ENCODE measurements around the gene ARID2. TPM values are rescaled to one million over a fixed set of nuclear protein-coding genes. Genes with fewer than 3 reads are reported as not detected.
A peak's percentile ranks its signal among the peaks of the same experiment; 100 is the strongest.

Gene ARID2
- total RNA-seq, 3 donors from 2014 or later: 28.9 to 46.4 (median 43.3) TPM

GRCh38 chr12:45721369-45721768 lies 8.1 kb upstream of the ARID2 start:
- no peak for TF ChIP-seq CTCF (IDR thresholded peaks at IDR 0.05)
- DNase-seq: no peak
- no peaks in the 10 kb centered on the region for H3K36me3 ChIP-seq (ENCODE audit: low read depth)
- ATAC-seq: no peak
- H3K4me1 ChIP-seq (ENCODE audit: low read depth): no peaks in the 10 kb centered on the region
- H3K9me3 ChIP-seq: no peaks in the 10 kb centered on the region
- no peak overlapping the region for H3K4me3 ChIP-seq
- intact Hi-C loops (cut with DNase I, micrococcal nuclease): loop anchor here in 1 of 2 donors (10.0 kb wide), 1 partner anchor 177 kb away; no protein-coding TSS in a partner anchor

GRCh38 chr12:45721954-45722353 lies 7.6 kb upstream of the ARID2 start:
- Histone ChIP-seq H3K36me3 (ENCODE audit: low read depth) (no peaks in the 10 kb centered on the region), H3K4me1 (ENCODE audit: low read depth) (no peaks in the 10 kb centered on the region), H3K4me3 (no peak overlapping the region), H3K9me3 (no peaks in the 10 kb centered on the region)
- intact Hi-C loops (cut with DNase I, micrococcal nuclease): loop anchor here in 1 of 2 donors (10.0 kb wide), 1 partner anchor 177 kb away; no protein-coding TSS in a partner anchor
- DNase-seq (no peak), ATAC-seq (no peak)
- no peak for TF ChIP-seq CTCF (IDR thresholded peaks at IDR 0.05)

GRCh38 chr12:45725631-45726602 lies 3.6 kb upstream of the ARID2 start:
- peaks cover 4% of the 10 kb centered on the region for H3K36me3 ChIP-seq (ENCODE audit: low read depth)
- ATAC-seq (no peak), DNase-seq (peak in 1 of 3 donors; percentile 58)
- H3K4me1 ChIP-seq (ENCODE audit: low read depth): no peaks in the 10 kb centered on the region
- intact Hi-C loops (cut with DNase I, micrococcal nuclease): loop anchor here in 1 of 2 donors (10.0 kb wide), 1 partner anchor 181 kb away; no protein-coding TSS in a partner anchor
- no peaks in the 10 kb centered on the region for H3K9me3 ChIP-seq
- H3K4me3 ChIP-seq: peak overlapping the region; percentile 78
- peak; percentile 53 for TF ChIP-seq CTCF (IDR thresholded peaks at IDR 0.05)

GRCh38 chr12:45726603-45727300 lies 2.8 kb upstream of the ARID2 start:
- no peak for TF ChIP-seq CTCF (IDR thresholded peaks at IDR 0.05)
- intact Hi-C loops (cut with DNase I, micrococcal nuclease): loop anchor here in 1 of 2 donors (10.0 kb wide), 1 partner anchor 182 kb away; no protein-coding TSS in a partner anchor
- peak overlapping the region; percentile 78 for H3K4me3 ChIP-seq
- H3K36me3 ChIP-seq (ENCODE audit: low read depth): peaks cover 4% of the 10 kb centered on the region
- DNase-seq (peak; percentile 67 to 78 (median 77)), ATAC-seq (no peak)
- no peaks in the 10 kb centered on the region for H3K9me3 ChIP-seq
- no peaks in the 10 kb centered on the region for H3K4me1 ChIP-seq (ENCODE audit: low read depth)

GRCh38 chr12:45727301-45727979 lies 2.1 kb upstream of the ARID2 start:
- no peak for TF ChIP-seq CTCF (IDR thresholded peaks at IDR 0.05)
- H3K36me3 ChIP-seq (ENCODE audit: low read depth): peaks cover 4% of the 10 kb centered on the region
- intact Hi-C loops (cut with DNase I, micrococcal nuclease): loop anchor here in 1 of 2 donors (10.0 kb wide), 1 partner anchor 183 kb away; no protein-coding TSS in a partner anchor
- peak overlapping the region; percentile 78 for H3K4me3 ChIP-seq
- no peaks in the 10 kb centered on the region for H3K9me3 ChIP-seq
- peak; percentile 94 to 97 (median 94) for DNase-seq
- ATAC-seq: peak; percentile 72
- no peaks in the 10 kb centered on the region for H3K4me1 ChIP-seq (ENCODE audit: low read depth)
